SK-N-SH treated with all-trans-retinoic acid at 6 μM for 48 hours (cell line): ENCODE results near the gene SETD3.

Source experiments
- ARNTL ChIP-seq: fragments of 450-650 bp; formaldehyde crosslinking; IDR thresholded peaks from 2 replicates; pipeline ENCODE4 v1.5.0; 2020; ENCODE audit warnings: low read depth, mild to moderate bottlenecking, moderate library complexity, borderline replicate concordance
- BACH2 ChIP-seq: fragments of 250-450 bp; sonication (Bioruptor Pico); IDR thresholded peaks from 2 replicates; pipeline ENCODE4 v1.9.0; 2021; ENCODE audit warnings: mild to moderate bottlenecking, borderline replicate concordance
- ISL1 ChIP-seq: fragments of 250-450 bp; sonication (Bioruptor Pico); IDR thresholded peaks from 2 replicates; pipeline ENCODE4 v2.1.2; 2022; ENCODE audit warnings: mild to moderate bottlenecking, moderate library complexity
- RARB ChIP-seq: fragments of 250-450 bp; sonication (Bioruptor Pico); IDR thresholded peaks from 2 replicates; pipeline ENCODE4 v1.8.0; 2021; ENCODE audit warnings: mild to moderate bottlenecking, moderate library complexity
- SNAI2 ChIP-seq: fragments of 250-450 bp; sonication (Bioruptor Pico); IDR thresholded peaks from 2 replicates; pipeline ENCODE4 v1.5.0; 2020; ENCODE audit warnings: mild to moderate bottlenecking, moderate library complexity
- TCF4 ChIP-seq: fragments of 250-450 bp; sonication (Bioruptor Pico); IDR thresholded peaks from 2 replicates; pipeline ENCODE4 v1.8.0; 2021; ENCODE audit warnings: mild to moderate bottlenecking, moderate library complexity, borderline replicate concordance
- ZFP3 ChIP-seq: fragments of 250-450 bp; sonication (Bioruptor Pico); IDR thresholded peaks from 2 replicates; pipeline ENCODE4 v1.5.0; 2020; ENCODE audit warnings: mild to moderate bottlenecking, moderate library complexity
- ZFP30 ChIP-seq: fragments of 450-650 bp; formaldehyde crosslinking; IDR thresholded peaks from 2 replicates; pipeline ENCODE4 v1.5.0; 2022; ENCODE audit warnings: mild to moderate bottlenecking, moderate library complexity
- TF ChIP-seq, protein P1 (sequence below): fragments of 250-450 bp; sonication (Bioruptor Pico); IDR thresholded peaks from 2 replicates; pipeline ENCODE4 v1.5.0; 2020; ENCODE audit warnings: mild to moderate bottlenecking, moderate library complexity
- TF ChIP-seq, protein P2 (sequence below): fragments of 250-450 bp; sonication (Bioruptor Pico); IDR thresholded peaks from 2 replicates; pipeline ENCODE4 v1.5.1; 2020; ENCODE audit warnings: low read depth, mild to moderate bottlenecking, moderate library complexity
- TF ChIP-seq, protein P3 (sequence below): fragments of 250-450 bp; sonication (Bioruptor Pico); IDR thresholded peaks from 2 replicates; pipeline ENCODE4 v1.8.0; 2020; ENCODE audit warnings: mild to moderate bottlenecking, moderate library complexity, borderline replicate concordance

DNA sequence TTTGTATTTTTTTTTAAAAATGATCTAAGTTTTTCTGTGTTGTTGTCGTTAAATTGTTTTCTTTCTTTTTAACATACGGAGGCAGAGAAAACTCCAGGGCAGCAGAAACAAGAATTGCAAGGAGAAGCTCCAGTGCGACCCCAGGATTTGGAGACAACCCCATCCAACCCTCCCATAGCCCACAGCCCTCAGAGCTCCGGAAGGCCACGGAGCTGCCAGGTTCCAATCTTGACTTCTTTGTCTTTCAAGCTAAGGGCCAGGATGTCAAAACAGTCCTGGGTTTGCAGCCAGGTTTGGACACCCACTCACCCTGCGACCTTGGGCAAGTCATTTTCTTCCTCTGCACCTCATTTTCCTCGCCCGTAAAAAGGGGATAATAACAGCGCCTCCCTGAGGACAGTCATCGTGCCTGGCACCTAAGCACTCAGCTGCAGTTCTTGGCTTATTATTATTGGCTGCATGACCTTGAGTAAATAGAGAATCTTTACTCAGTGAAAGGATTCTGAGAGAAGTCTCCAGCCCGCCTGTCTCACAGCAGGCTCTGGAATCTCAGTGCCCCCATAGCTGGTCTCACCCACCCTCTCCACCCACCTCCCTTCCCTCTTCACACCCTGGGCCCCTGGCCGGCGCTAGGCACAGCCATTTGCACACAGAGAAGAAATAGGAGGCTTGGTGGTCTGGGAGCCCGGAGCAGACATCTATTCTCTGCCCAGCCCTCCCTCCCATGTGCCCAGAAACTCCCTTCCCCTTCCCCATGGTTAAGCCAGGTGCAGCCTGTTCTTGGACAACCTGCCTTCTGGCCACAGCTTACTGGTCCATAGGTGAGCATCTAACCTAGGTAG lies 129.3 kb downstream of the SETD3 start:
- TF ChIP-seq, protein P1, sequence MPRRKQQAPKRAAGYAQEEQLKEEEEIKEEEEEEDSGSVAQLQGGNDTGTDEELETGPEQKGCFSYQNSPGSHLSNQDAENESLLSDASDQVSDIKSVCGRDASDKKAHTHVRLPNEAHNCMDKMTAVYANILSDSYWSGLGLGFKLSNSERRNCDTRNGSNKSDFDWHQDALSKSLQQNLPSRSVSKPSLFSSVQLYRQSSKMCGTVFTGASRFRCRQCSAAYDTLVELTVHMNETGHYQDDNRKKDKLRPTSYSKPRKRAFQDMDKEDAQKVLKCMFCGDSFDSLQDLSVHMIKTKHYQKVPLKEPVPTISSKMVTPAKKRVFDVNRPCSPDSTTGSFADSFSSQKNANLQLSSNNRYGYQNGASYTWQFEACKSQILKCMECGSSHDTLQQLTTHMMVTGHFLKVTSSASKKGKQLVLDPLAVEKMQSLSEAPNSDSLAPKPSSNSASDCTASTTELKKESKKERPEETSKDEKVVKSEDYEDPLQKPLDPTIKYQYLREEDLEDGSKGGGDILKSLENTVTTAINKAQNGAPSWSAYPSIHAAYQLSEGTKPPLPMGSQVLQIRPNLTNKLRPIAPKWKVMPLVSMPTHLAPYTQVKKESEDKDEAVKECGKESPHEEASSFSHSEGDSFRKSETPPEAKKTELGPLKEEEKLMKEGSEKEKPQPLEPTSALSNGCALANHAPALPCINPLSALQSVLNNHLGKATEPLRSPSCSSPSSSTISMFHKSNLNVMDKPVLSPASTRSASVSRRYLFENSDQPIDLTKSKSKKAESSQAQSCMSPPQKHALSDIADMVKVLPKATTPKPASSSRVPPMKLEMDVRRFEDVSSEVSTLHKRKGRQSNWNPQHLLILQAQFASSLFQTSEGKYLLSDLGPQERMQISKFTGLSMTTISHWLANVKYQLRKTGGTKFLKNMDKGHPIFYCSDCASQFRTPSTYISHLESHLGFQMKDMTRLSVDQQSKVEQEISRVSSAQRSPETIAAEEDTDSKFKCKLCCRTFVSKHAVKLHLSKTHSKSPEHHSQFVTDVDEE (CRISPR knock-in tag): no peak
- TF ChIP-seq, protein P2, sequence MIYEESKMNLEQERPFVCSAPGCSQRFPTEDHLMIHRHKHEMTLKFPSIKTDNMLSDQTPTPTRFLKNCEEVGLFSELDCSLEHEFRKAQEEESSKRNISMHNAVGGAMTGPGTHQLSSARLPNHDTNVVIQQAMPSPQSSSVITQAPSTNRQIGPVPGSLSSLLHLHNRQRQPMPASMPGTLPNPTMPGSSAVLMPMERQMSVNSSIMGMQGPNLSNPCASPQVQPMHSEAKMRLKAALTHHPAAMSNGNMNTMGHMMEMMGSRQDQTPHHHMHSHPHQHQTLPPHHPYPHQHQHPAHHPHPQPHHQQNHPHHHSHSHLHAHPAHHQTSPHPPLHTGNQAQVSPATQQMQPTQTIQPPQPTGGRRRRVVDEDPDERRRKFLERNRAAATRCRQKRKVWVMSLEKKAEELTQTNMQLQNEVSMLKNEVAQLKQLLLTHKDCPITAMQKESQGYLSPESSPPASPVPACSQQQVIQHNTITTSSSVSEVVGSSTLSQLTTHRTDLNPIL (CRISPR knock-in tag): no peak
- no peak for TF ChIP-seq ARNTL (CRISPR knock-in tag)
- no peak for TF ChIP-seq ZFP30 (CRISPR knock-in tag)
- TF ChIP-seq, protein P3, sequence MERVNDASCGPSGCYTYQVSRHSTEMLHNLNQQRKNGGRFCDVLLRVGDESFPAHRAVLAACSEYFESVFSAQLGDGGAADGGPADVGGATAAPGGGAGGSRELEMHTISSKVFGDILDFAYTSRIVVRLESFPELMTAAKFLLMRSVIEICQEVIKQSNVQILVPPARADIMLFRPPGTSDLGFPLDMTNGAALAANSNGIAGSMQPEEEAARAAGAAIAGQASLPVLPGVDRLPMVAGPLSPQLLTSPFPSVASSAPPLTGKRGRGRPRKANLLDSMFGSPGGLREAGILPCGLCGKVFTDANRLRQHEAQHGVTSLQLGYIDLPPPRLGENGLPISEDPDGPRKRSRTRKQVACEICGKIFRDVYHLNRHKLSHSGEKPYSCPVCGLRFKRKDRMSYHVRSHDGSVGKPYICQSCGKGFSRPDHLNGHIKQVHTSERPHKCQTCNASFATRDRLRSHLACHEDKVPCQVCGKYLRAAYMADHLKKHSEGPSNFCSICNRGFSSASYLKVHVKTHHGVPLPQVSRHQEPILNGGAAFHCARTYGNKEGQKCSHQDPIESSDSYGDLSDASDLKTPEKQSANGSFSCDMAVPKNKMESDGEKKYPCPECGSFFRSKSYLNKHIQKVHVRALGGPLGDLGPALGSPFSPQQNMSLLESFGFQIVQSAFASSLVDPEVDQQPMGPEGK (CRISPR knock-in tag): no peak
- no peak for TF ChIP-seq SNAI2 (CRISPR knock-in tag)
- no peak for TF ChIP-seq BACH2 (CRISPR knock-in tag)
- no peak for TF ChIP-seq ISL1
- no peak for TF ChIP-seq ZFP3 (CRISPR knock-in tag)
- TF ChIP-seq RARB (CRISPR knock-in tag): no peak
- TF ChIP-seq TCF4 (CRISPR knock-in tag): no peak
